Natural killer cell treated with Interleukin-12 subunit alpha and Interleukin-12 subunit beta and Interleukin-15 and Interleukin-18, amount 100 ng/mL, for 72 hours (primary cell): Measurements from ENCODE around the gene MCC. TPM values are rescaled to one million over a fixed set of nuclear protein-coding genes. Genes with fewer than 3 reads are reported as not detected.

Experiments
- ATAC-seq, 2 donors: fragments of 150-1000 bp; cut with Tn5 transposase in 1 of 2; sonication (Bioruptor Pico), chemical (Tn5 transposase) in 1 of 2; 2 replicates each; pipeline ENCODE4 v1.10.0; 2021
- DNase-seq: peaks from one replicate; pipeline ENCODE4 v3.0.0; 2022; ENCODE audit warnings: low spot score
- H3K27ac Mint-ChIP-seq, 2 donors: 1 replicate in 1 of 2; 2 replicates in 1 of 2; pipeline ENCODE4 v1.8.0; 2022; ENCODE audit warnings: mixed read lengths in 2 of 2, mild to moderate bottlenecking in 1 of 2, moderate library complexity in 1 of 2
- H3K27me3 Mint-ChIP-seq, 2 donors: 1 replicate in 1 of 2; 2 replicates in 1 of 2; pipeline ENCODE4 v1.8.0; 2022; ENCODE audit warnings: mixed read lengths in 2 of 2
- H3K36me3 Mint-ChIP-seq: one replicate; pipeline ENCODE4 v1.8.0; 2022; ENCODE audit warnings: mixed read lengths
- H3K4me1 Mint-ChIP-seq, 2 donors: 1 replicate in 1 of 2; 2 replicates in 1 of 2; pipeline ENCODE4 v1.8.0; 2022; ENCODE audit warnings: low read depth in 2 of 2, mixed read lengths in 2 of 2, mild to moderate bottlenecking in 1 of 2
- H3K4me3 Mint-ChIP-seq: one replicate; pipeline ENCODE4 v1.8.0; 2022; ENCODE audit warnings: mixed read lengths
- H3K9me3 Mint-ChIP-seq: 2 replicates; pipeline ENCODE4 v1.8.0; 2022; ENCODE audit warnings: mixed read lengths
- total RNA-seq, 2 donors: library from RNA; stranded (reverse); gene quantifications; one replicate each; pipeline ENCODE4 v1.2.3, GENCODE V29; 2022

Gene MCC
- total RNA-seq, 2 donors from 2014 or later = 0.45 to 3.8 TPM

- Mint-ChIP-seq H3K9me3 (no peaks in the 10 kb centered on the region), H3K36me3 (no peaks in the 10 kb centered on the region), H3K27me3 (peaks cover 46 to 67% of the 10 kb centered on the region in 2 donors), H3K4me3 (peak overlapping the region; percentile 77), H3K27ac (no peak overlapping the region), H3K4me1 (peaks cover 13 to 15% of the 10 kb centered on the region in 2 donors)
- DNase-seq (peak; percentile 69), ATAC-seq (peak; percentile 91 to 93)
Measured at GRCh38 chr5:113294311-113295110, 193.7 kb downstream of the MCC start.

- peak in 1 of 2 donors; percentile 62 for ATAC-seq
- H3K4me3 Mint-ChIP-seq = peak overlapping the region; percentile 77
- H3K4me1 Mint-ChIP-seq = peaks cover 13 to 15% of the 10 kb centered on the region in 2 donors
- no peak overlapping the region for H3K27ac Mint-ChIP-seq
- H3K27me3 Mint-ChIP-seq = peaks cover 47 to 68% of the 10 kb centered on the region in 2 donors
- H3K36me3 Mint-ChIP-seq = no peaks in the 10 kb centered on the region
- H3K9me3 Mint-ChIP-seq = no peaks in the 10 kb centered on the region
- DNase-seq = no peak
Measured at GRCh38 chr5:113293975-113294310, 194.3 kb downstream of the MCC start.

DNA sequence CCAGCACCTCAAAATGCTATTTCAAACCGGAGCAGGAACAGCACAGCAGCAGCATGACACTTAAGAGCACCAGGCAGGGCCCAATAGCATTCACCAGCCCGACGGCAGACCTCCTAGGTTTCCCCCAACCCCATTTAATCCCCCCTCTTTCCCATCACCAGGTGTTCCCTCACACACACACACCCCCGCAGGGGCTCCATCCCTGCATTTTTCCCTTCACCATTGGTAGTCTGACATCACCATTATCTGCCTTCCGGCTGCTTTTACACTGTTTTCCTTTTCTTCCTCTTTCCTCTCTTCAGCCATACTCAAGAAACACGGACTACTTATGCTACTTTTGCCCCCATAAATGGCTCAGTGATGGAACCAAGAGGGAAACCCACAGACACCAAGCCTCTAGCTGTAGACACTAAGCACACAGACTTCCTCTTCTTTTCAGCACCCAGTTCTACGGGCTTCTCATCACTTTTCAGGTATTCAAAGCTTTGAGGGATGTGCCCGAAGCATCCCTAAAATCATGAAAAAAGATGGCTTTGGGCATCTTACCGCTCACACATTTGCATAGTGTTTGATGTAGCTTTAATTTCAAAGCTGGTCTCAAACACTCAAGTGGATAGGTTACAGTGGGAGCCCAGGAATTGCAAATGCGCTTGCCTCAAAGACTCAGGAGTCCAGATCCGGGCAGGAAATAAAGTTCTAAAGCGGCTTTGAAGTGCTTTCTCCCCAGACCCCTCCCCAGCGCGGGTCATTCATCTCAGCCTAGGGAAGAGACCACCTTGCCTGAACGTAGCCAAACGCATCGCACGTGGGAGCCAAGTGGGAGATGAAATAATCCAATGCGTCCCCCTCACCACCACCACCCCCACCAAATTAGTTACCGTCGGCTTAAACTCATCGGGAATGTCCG lies 194.9 kb downstream of the MCC start:
- H3K9me3 Mint-ChIP-seq = no peaks in the 10 kb centered on the region
- no peak for ATAC-seq

GRCh38 chr5:113292462-113292861 lies 195.8 kb downstream of the MCC start:
- Mint-ChIP-seq H3K4me3 (no peak overlapping the region), H3K27me3 (peaks cover 49 to 69% of the 10 kb centered on the region in 2 donors), H3K4me1 (peaks cover 13 to 15% of the 10 kb centered on the region in 2 donors), H3K27ac (no peak overlapping the region), H3K36me3 (no peaks in the 10 kb centered on the region), H3K9me3 (no peaks in the 10 kb centered on the region)
- no peak for DNase-seq
- no peak for ATAC-seq

More for the DNA sequence above, 194.9 kb downstream of the MCC start:
- Mint-ChIP-seq H3K4me1 (peaks cover 13 to 15% of the 10 kb centered on the region in 2 donors), H3K36me3 (no peaks in the 10 kb centered on the region), H3K4me3 (peak overlapping the region; percentile 77), H3K27me3 (peaks cover 48 to 69% of the 10 kb centered on the region in 2 donors), H3K27ac (no peak overlapping the region)
- no peak for DNase-seq

DNA sequence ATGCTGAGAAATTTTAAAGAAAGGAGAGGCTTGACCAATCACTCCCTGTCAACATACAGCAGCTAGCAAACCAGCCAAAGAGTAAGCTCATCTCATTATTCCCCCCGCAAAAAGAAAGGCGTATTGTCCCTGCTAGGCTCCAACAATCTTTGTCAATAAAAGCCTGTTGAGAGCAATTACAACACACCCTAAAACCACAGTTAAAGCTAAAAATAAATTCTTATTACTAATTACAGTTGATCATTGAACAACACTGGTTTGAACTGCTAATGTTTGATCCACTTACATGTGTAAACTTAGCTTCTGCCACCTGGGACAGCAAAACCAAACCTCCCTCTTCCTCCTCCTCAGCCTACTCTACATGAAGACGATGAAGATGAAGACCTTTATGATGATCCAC lies 204.7 kb downstream of the MCC start:
- Mint-ChIP-seq H3K4me3 (no peak overlapping the region), H3K27me3 (peaks cover 25 to 30% of the 10 kb centered on the region in 2 donors)

GRCh38 chr5:113282472-113282871 lies 205.8 kb downstream of the MCC start:
- Mint-ChIP-seq H3K27me3 (peaks cover 21 to 29% of the 10 kb centered on the region in 2 donors), H3K4me3 (no peak overlapping the region), H3K36me3 (no peaks in the 10 kb centered on the region), H3K9me3 (no peaks in the 10 kb centered on the region), H3K27ac (no peak overlapping the region), H3K4me1 (no peaks in the 10 kb centered on the region)
- no peak for DNase-seq
- ATAC-seq = no peak

More for the DNA sequence above, 204.7 kb downstream of the MCC start:
- no peaks in the 10 kb centered on the region for H3K9me3 Mint-ChIP-seq
- no peak for ATAC-seq
- no peak for DNase-seq
- H3K36me3 Mint-ChIP-seq = no peaks in the 10 kb centered on the region
- no peak overlapping the region for H3K27ac Mint-ChIP-seq
- H3K4me1 Mint-ChIP-seq = no peaks in the 10 kb centered on the region

DNA sequence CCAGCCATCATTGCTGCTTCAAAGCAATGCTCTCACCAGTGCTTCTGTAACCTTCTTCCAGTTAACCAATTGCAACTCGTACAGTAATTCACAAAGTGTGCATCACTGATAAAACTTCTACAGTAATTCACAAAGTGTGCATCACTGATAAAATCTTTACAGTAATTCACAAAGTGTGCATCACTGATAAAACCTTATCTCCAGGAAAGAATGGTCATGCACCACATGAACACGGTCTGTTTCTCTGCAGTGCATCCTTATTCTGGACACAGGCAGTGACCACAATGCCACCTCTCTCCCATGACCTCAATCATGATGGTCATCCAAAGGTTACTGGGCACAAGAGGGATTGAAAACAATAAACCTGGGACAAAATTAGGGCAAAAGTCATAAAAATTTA lies 207.1 kb downstream of the MCC start:
- no peak for ATAC-seq
- DNase-seq = no peak
- peaks cover 14 to 21% of the 10 kb centered on the region in 2 donors for H3K27me3 Mint-ChIP-seq
- no peak overlapping the region for H3K4me3 Mint-ChIP-seq
- H3K9me3 Mint-ChIP-seq = no peaks in the 10 kb centered on the region
- H3K27ac Mint-ChIP-seq = no peak overlapping the region
- no peaks in the 10 kb centered on the region for H3K36me3 Mint-ChIP-seq
- H3K4me1 Mint-ChIP-seq = no peaks in the 10 kb centered on the region

DNA sequence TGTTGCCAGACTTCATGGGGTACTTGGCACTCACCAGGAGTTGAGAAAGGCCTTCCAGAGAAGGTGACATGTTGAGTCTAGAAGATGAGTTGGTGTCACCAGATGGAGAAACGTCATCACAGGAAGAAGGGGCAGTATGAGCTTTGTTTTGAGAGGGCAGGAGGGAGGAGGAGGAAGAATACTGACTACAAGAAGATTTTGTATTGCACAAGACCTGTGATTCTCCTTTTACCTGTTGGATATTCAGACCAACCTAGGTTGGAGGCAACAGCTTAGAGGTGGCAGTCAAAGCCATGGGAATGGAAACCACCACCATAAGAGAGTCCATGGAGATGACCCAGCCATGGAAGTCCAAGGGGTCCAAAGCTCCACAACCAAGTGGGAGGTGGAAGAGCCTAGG lies 207.7 kb downstream of the MCC start:
- ATAC-seq (no peak), DNase-seq (no peak)
- H3K27me3 Mint-ChIP-seq = peaks cover 10 to 15% of the 10 kb centered on the region in 2 donors
- no peaks in the 10 kb centered on the region for H3K4me1 Mint-ChIP-seq
- H3K27ac Mint-ChIP-seq = no peak overlapping the region
- H3K4me3 Mint-ChIP-seq = no peak overlapping the region
- H3K36me3 Mint-ChIP-seq = no peaks in the 10 kb centered on the region
- H3K9me3 Mint-ChIP-seq = no peaks in the 10 kb centered on the region

- H3K9me3 Mint-ChIP-seq = no peaks in the 10 kb centered on the region
- H3K4me1 Mint-ChIP-seq = peaks cover 2 to 3% of the 10 kb centered on the region in 2 donors
- H3K4me3 Mint-ChIP-seq = no peak overlapping the region
- H3K36me3 Mint-ChIP-seq = no peaks in the 10 kb centered on the region
- H3K27me3 Mint-ChIP-seq = peaks cover 7 to 11% of the 10 kb centered on the region in 2 donors
- no peak overlapping the region for H3K27ac Mint-ChIP-seq
- ATAC-seq (peak in 1 of 2 donors; percentile 49), DNase-seq (no peak)
Measured at GRCh38 chr5:113278976-113279375, 209.3 kb downstream of the MCC start.

GRCh38 chr5:113276493-113276892 lies 211.8 kb downstream of the MCC start:
- Mint-ChIP-seq H3K4me1 (peaks cover 4 to 10% of the 10 kb centered on the region in 2 donors), H3K9me3 (no peaks in the 10 kb centered on the region), H3K27me3 (peaks cover 7 to 11% of the 10 kb centered on the region in 2 donors), H3K27ac (no peak overlapping the region), H3K4me3 (no peak overlapping the region), H3K36me3 (no peaks in the 10 kb centered on the region)
- DNase-seq (no peak), ATAC-seq (no peak)

DNA sequence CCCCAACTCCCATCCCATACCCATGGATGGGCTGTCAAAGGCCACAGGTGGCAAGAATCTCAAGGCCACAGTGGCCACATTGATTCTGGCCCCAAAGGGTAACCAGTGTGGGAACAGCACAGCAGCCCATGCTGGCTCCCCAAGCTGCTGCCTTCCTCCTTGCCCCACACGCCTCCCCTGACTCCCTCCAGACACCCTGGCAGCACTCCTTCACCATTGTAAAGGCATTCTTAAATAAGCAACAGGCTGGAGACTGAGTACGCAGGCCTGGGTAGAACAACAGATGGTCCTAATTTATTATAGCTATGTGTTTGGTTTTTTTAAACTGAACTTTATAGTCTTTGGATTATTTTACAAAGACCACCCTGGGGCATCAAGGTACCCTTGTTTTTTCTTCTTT lies 212.3 kb downstream of the MCC start:
- no peak for DNase-seq
- Mint-ChIP-seq H3K4me1 (peaks cover 4 to 10% of the 10 kb centered on the region in 2 donors), H3K36me3 (no peaks in the 10 kb centered on the region), H3K27me3 (peaks cover 7 to 11% of the 10 kb centered on the region in 2 donors), H3K27ac (no peak overlapping the region), H3K9me3 (no peaks in the 10 kb centered on the region), H3K4me3 (no peak overlapping the region)
- no peak for ATAC-seq

GRCh38 chr5:113274836-113275414 lies 213.3 kb downstream of the MCC start:
- Mint-ChIP-seq H3K27ac (no peak overlapping the region), H3K27me3 (peaks cover 4 to 11% of the 10 kb centered on the region in 2 donors)
- ATAC-seq = no peak

GRCh38 chr5:113273948-113274347 lies 214.3 kb downstream of the MCC start:
- Mint-ChIP-seq H3K27ac (no peak overlapping the region), H3K36me3 (no peaks in the 10 kb centered on the region), H3K4me1 (peaks cover 4 to 10% of the 10 kb centered on the region in 2 donors), H3K9me3 (no peaks in the 10 kb centered on the region), H3K4me3 (no peak overlapping the region), H3K27me3 (peaks cover 4 to 11% of the 10 kb centered on the region in 2 donors)
- ATAC-seq (peak; percentile 58 to 70), DNase-seq (no peak)

More at GRCh38 chr5:113274836-113275414, 213.3 kb downstream of the MCC start:
- Mint-ChIP-seq H3K9me3 (no peaks in the 10 kb centered on the region), H3K4me3 (no peak overlapping the region), H3K36me3 (no peaks in the 10 kb centered on the region), H3K4me1 (peaks cover 4 to 10% of the 10 kb centered on the region in 2 donors)
- DNase-seq = no peak
